ENCODE measurements around the gene LRMDA. TPM values are rescaled to one million over a fixed set of nuclear protein-coding genes. Genes with fewer than 3 reads are reported as not detected.

The LRMDA gene
- total and polyA plus RNA-seq, 2 of the 4 experiments (the other 2 are of a cell fraction): 0.07 TPM; not detected in 1

DNA sequence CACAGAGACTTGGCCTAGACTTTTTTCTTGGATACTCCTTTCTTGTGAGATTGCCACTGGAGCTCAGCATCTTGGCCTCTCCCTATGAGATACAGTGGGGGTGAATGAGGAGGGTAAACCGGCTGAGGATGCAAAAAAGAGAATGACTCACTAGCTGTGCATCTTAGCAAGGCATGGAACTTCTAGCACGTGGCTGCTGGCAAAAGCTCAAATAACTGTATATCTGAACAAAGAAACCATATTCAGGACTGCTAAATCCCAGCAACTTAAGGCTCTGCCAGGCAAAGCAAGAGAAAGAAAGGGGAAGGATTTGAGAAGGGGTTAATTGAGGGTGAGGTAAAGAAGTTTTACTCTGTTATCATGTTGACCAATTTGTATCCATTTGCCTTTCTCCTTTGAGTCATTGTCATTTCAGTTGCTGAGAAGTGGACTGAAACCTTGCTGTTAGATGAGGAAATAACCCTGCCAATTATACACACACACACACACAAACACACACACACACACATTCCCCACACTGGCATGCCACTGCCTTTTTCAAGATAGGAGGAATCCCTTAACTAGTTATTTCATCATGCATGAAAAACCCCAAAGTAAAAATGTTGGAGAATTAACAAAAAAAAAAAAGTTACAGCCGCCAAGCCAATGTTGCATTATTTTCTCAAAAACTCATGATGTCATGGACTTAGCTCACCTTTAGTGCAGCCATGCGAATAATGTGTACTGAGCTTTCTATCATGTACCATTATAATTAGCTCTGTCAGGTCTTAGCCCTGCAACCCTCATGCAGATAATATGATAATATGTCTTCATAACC, 997.3 kb downstream of the LRMDA start (continued):
- 0 out of 2 replicates have a peak, but pooled peaks have one; percentile 4 for TF ChIP-seq CEBPB (IDR thresholded peaks at IDR 0.05; ENCODE audit: low read depth, low read length)
- TF ChIP-seq BHLHE40 (IDR thresholded peaks at IDR 0.05; ENCODE audit: low read depth, low read length): peak; percentile 89

- ChIA-PET POLR2A (ENCODE audit: unreplicated experiment) (no interaction called here), CTCF (interaction anchor here (0.6 to 1.1 kb wide), 3 partner anchors 9 to 570 kb away, joined by 3 to 10 read pairs (median 4); no protein-coding TSS in a partner anchor)
- H3K27ac ChIP-seq (ENCODE audit: insufficient read depth, low read length): no peak overlapping the region; the same call in 1 of the 2 replicates
- H3K9me3 ChIP-seq (ENCODE audit: control insufficient read depth, insufficient read depth, low read length): no peaks in the 10 kb centered on the region
- H4K20me1 ChIP-seq (ENCODE audit: insufficient read depth, low read length): no peaks in the 10 kb centered on the region
- intact Hi-C loops (cut with micrococcal nuclease): loop anchor here (5.0 to 10.0 kb wide), 5 partner anchors 92 to 1025 kb away; partner anchors contain the start of gene ZNF503
- H3K4me2 ChIP-seq (ENCODE audit: low read depth, low read length): 0 out of 2 replicates have a peak overlapping the region, but pooled peaks have one; percentile 7
- TF ChIP-seq CEBPB (IDR thresholded peaks at IDR 0.05; ENCODE audit: low read depth, low read length): no peak
- no peak for TF ChIP-seq POLR2A (IDR thresholded peaks at IDR 0.05; ENCODE audit: low read depth, low read length)
- TF ChIP-seq CTCF (conservative IDR thresholded peaks at IDR 0.05; ENCODE audit: low read depth, low read length): no peak
- TF ChIP-seq FOS (IDR thresholded peaks at IDR 0.05; ENCODE audit: low read depth, low read length): no peak
- TF ChIP-seq SMC3 (IDR thresholded peaks at IDR 0.05; ENCODE audit: low read depth, low read length): no peak
- TF ChIP-seq RCOR1 (IDR thresholded peaks at IDR 0.05; ENCODE audit: insufficient replicate concordance, low read length): no peak
- TF ChIP-seq MXI1 (IDR thresholded peaks at IDR 0.05; ENCODE audit: borderline replicate concordance, low read depth, low read length): no peak
- TF ChIP-seq RFX5 (IDR thresholded peaks at IDR 0.05; ENCODE audit: low read depth, low read length): no peak
- TF ChIP-seq NFE2L2 (IDR thresholded peaks at IDR 0.05; ENCODE audit: low read depth, low read length): no peak
- in situ Hi-C loops (cut with MboI; ENCODE audit: low sequenced_read_pairs): no loop called here
- no peak overlapping the region; the same call in 1 of the 2 replicates for H2AK5ac ChIP-seq (ENCODE audit: low read depth, low read length)
- 0 out of 2 replicates have a peak overlapping the region, but pooled peaks have one; percentile 38 for H4K5ac ChIP-seq (ENCODE audit: low read depth, low read length)
- H3K4me1 ChIP-seq (ENCODE audit: control insufficient read depth, insufficient read depth, low read length): peaks cover 21% of the 10 kb centered on the region
- peak overlapping the region; percentile 81; the same call in 2 of the 3 replicates for H2BK15ac ChIP-seq (ENCODE audit: low read depth, low read length)
- peak overlapping the region; percentile 13; the same call in 1 of the 2 replicates for H3K56ac ChIP-seq (ENCODE audit: extremely low read depth, insufficient read depth, low read length)
- ATAC-seq (ENCODE audit: low read depth): no peak
- no peak overlapping the region for H2AK9ac ChIP-seq (replicated peaks; ENCODE audit: low read depth, low read length, poor library complexity)
- peak overlapping the region; percentile 83 for H3K4ac ChIP-seq (ENCODE audit: low read depth, low read length)
- no peaks in the 10 kb centered on the region for H3K36me3 ChIP-seq (ENCODE audit: control insufficient read depth, insufficient read depth, low read length)
- dilution Hi-C loops (cut with HindIII; ENCODE audit: low sequenced_read_pairs, unreplicated experiment): no loop called here
- H3K79me1 ChIP-seq (ENCODE audit: low read depth in 1 of 2, low read length in 2 of 2): no peaks in the 10 kb centered on the region
- no CpG with 5 or more reads among the region's 12 CpGs for WGBS, 2 experiments (ENCODE audit: extremely low coverage in 2 of 2, insufficient read length in 1 of 2)
- H3K27me3 ChIP-seq (ENCODE audit: control insufficient read depth, insufficient read depth, low read length): no peaks in the 10 kb centered on the region
- DNase-seq: no peak
- H2AFZ ChIP-seq (replicated peaks; ENCODE audit: low read length, poor library complexity): no peak overlapping the region
- BruUV-seq (replicated peaks): no TSS peak
- peak overlapping the region; percentile 30 to 76; a peak in 3 of 4 replicates for H4K8ac ChIP-seq (ENCODE audit: low read depth in 2 of 2, low read length in 2 of 2)
- H2BK20ac ChIP-seq (ENCODE audit: low read depth, low read length): peak overlapping the region; percentile 96
- no peak overlapping the region for H3K9ac ChIP-seq (ENCODE audit: low read depth, low read length)
- H3K9me1 ChIP-seq (ENCODE audit: insufficient read depth, low read length): peaks cover 13% of the 10 kb centered on the region
- H3K23ac ChIP-seq (ENCODE audit: low read depth, low read length): no peak overlapping the region; the same call in 1 of the 2 replicates
- H3K18ac ChIP-seq (ENCODE audit: low read depth, low read length): peak overlapping the region; percentile 43; the same call in 1 of the 2 replicates
- peak overlapping the region; percentile 94 for H2BK5ac ChIP-seq (ENCODE audit: low read depth, low read length, poor library complexity, severe bottlenecking)
- H4K91ac ChIP-seq (ENCODE audit: insufficient read depth, low read depth, low read length): peak overlapping the region; percentile 81
- peak overlapping the region; percentile 69 for H3K14ac ChIP-seq (replicated peaks; ENCODE audit: low read depth, low read length)
- H2BK120ac ChIP-seq (ENCODE audit: low read depth, low read length): peak overlapping the region; percentile 95
- no peak overlapping the region for H3K4me3 ChIP-seq (ENCODE audit: insufficient read depth, low read depth, low read length)
These were observed 998.1 kb downstream of the LRMDA start for GRCh38 chr10:76429368-76430060.

Data from IMR-90 (cell line).